IMR-90 (cell line): ENCODE measurements around the gene SCRN2. TPM values are rescaled to one million over a fixed set of nuclear protein-coding genes. Genes with fewer than 3 reads are reported as not detected.

Experiments
- ATAC-seq: fragments of 200-7000 bp; cut with Tn5 transposase; 2 replicates; pipeline ENCODE4 v1.9.1; 2020; ENCODE audit warnings: low read depth, mild to moderate bottlenecking, moderate library complexity
- BruUV-seq: library from RNA; stranded (reverse); fragments of 400-500 nt; replicated peaks from 2 replicates; lab custom pipeline; 2021; lab: Mats Ljungman, UMichigan
- CTCF ChIA-PET: fragments of 300-600 bp; formaldehyde crosslinking; extraction: SDS; loops from one replicate; lab custom pipeline; 2021; ENCODE audit warnings: antibody characterized with exemption; lab: Yijun Ruan, JAX
- POLR2A ChIA-PET: fragments of 300-600 bp; sonication (Branson Sonifier 250); formaldehyde crosslinking; loops from one replicate; lab custom pipeline; 2022; ENCODE audit warnings: antibody characterized with exemption; ENCODE audit not compliant: unreplicated experiment; lab: Charles Lee
- DNase-seq: peaks from one replicate; pipeline ENCODE4 v3.0.0; 2013
- H2AFZ ChIP-seq: replicated peaks from 2 replicates; pipeline ENCODE3; 2013; ENCODE audit warnings: low read length, mild to moderate bottlenecking; ENCODE audit not compliant: poor library complexity
- H2AK5ac ChIP-seq: 2 replicates; pipeline ENCODE4 v1.6.1; 2013; ENCODE audit warnings: low read depth, low read length, inconsistent platforms
- H2AK9ac ChIP-seq: replicated peaks from 2 replicates; pipeline ENCODE3; 2013; ENCODE audit warnings: mild to moderate bottlenecking, low read depth, low read length, moderate library complexity; ENCODE audit not compliant: poor library complexity
- H2BK120ac ChIP-seq: 2 replicates; pipeline ENCODE4 v1.6.1; 2013; ENCODE audit warnings: low read depth, low read length, inconsistent platforms
- H2BK15ac ChIP-seq: 3 replicates; pipeline ENCODE4 v1.6.1; 2013; ENCODE audit warnings: low read depth, low read length, inconsistent platforms
- H2BK20ac ChIP-seq: 2 replicates; pipeline ENCODE4 v1.6.1; 2013; ENCODE audit warnings: low read depth, mild to moderate bottlenecking, inconsistent platforms, low read length, moderate library complexity
- H2BK5ac ChIP-seq: 2 replicates; pipeline ENCODE4 v1.6.1; 2013; ENCODE audit warnings: mild to moderate bottlenecking, low read depth, low read length, inconsistent platforms; ENCODE audit not compliant: poor library complexity, severe bottlenecking
- H3K14ac ChIP-seq: replicated peaks from 2 replicates; pipeline ENCODE4 v1.6.1; 2013; ENCODE audit warnings: low read depth, low read length, inconsistent platforms
- H3K18ac ChIP-seq: 2 replicates; pipeline ENCODE4 v1.6.1; 2013; ENCODE audit warnings: low read depth, low read length, control low read depth
- H3K23ac ChIP-seq: 2 replicates; pipeline ENCODE4 v1.6.1; 2013; ENCODE audit warnings: low read depth, low read length, inconsistent platforms
- H3K27ac ChIP-seq: 2 replicates; pipeline ENCODE4 v1.5.1; 2013; ENCODE audit warnings: mild to moderate bottlenecking, control low read depth, low read length; ENCODE audit not compliant: insufficient read depth
- H3K27me3 ChIP-seq: 2 replicates; pipeline ENCODE4 v1.6.1; 2013; ENCODE audit warnings: low read length; ENCODE audit not compliant: control insufficient read depth, insufficient read depth
- H3K36me3 ChIP-seq: 2 replicates; pipeline ENCODE4 v1.6.1; 2013; ENCODE audit warnings: low read length, mixed read lengths; ENCODE audit not compliant: control insufficient read depth, insufficient read depth
- H3K4ac ChIP-seq: 2 replicates; pipeline ENCODE4 v1.6.1; 2013; ENCODE audit warnings: low read depth, low read length, inconsistent platforms
- H3K4me1 ChIP-seq: 2 replicates; pipeline ENCODE4 v1.6.1; 2013; ENCODE audit warnings: low read length, mixed read lengths; ENCODE audit not compliant: control insufficient read depth, insufficient read depth
- H3K4me2 ChIP-seq: 2 replicates; pipeline ENCODE4 v1.6.1; 2013; ENCODE audit warnings: low read depth, mild to moderate bottlenecking, control low read depth, low read length, moderate library complexity
- H3K4me3 ChIP-seq: 2 replicates; pipeline ENCODE4 v1.5.1; 2013; ENCODE audit warnings: low read depth, mild to moderate bottlenecking, control low read depth, low read length, moderate library complexity; ENCODE audit not compliant: insufficient read depth
- H3K56ac ChIP-seq: 2 replicates; pipeline ENCODE4 v1.6.1; 2013; ENCODE audit warnings: low read length, inconsistent platforms; ENCODE audit not compliant: insufficient read depth; ENCODE audit errors: extremely low read depth
- H3K79me1 ChIP-seq, 2 experiments: 2 replicates each; pipeline ENCODE4 v1.6.1; 2013; ENCODE audit warnings: low read length in 2 of 2, inconsistent platforms in 1 of 2, low read depth in 1 of 2
- H3K9ac ChIP-seq: 2 replicates; pipeline ENCODE4 v1.6.1; 2013; ENCODE audit warnings: low read depth, low read length, control low read depth
- H3K9me1 ChIP-seq: 2 replicates; pipeline ENCODE4 v1.6.1; 2013; ENCODE audit warnings: low read length, inconsistent platforms; ENCODE audit not compliant: insufficient read depth
- H3K9me3 ChIP-seq: 2 replicates; pipeline ENCODE4 v1.6.1; 2013; ENCODE audit warnings: low read length; ENCODE audit not compliant: control insufficient read depth, insufficient read depth
- H4K20me1 ChIP-seq: 2 replicates; pipeline ENCODE4 v1.6.1; 2013; ENCODE audit warnings: low read length, inconsistent platforms; ENCODE audit not compliant: insufficient read depth
- H4K5ac ChIP-seq: 2 replicates; pipeline ENCODE4 v1.6.1; 2013; ENCODE audit warnings: mild to moderate bottlenecking, low read depth, low read length, control low read depth
- H4K8ac ChIP-seq, 2 experiments: 2 replicates each; pipeline ENCODE4 v1.6.1; 2013; ENCODE audit warnings: low read depth in 2 of 2, low read length in 2 of 2, control low read depth in 1 of 2, inconsistent platforms in 1 of 2
- H4K91ac ChIP-seq: 2 replicates; pipeline ENCODE4 v1.6.1; 2013; ENCODE audit warnings: low read depth, low read length, inconsistent platforms; ENCODE audit not compliant: insufficient read depth
- BHLHE40 ChIP-seq: fragments of 150-350 bp; IDR thresholded peaks from 2 replicates; pipeline ENCODE4 v1.6.1; 2016; ENCODE audit warnings: mild to moderate bottlenecking, low read depth, low read length
- CEBPB ChIP-seq: IDR thresholded peaks from 2 replicates; pipeline ENCODE4 v1.6.1; 2012; ENCODE audit warnings: low read depth, low read length, improper control_type of control experiment
- CHD1 ChIP-seq: IDR thresholded peaks from 2 replicates; pipeline ENCODE4 v1.6.1; 2012; ENCODE audit warnings: low read depth, low read length, improper control_type of control experiment
- FOS ChIP-seq: fragments of 150-350 bp; IDR thresholded peaks from 2 replicates; pipeline ENCODE4 v1.6.1; 2016; ENCODE audit warnings: low read depth, low read length
- MAZ ChIP-seq: IDR thresholded peaks from 2 replicates; pipeline ENCODE4 v1.6.1; 2012; ENCODE audit warnings: low read depth, mild to moderate bottlenecking, low read length, improper control_type of control experiment, moderate library complexity, borderline replicate concordance
- MXI1 ChIP-seq: IDR thresholded peaks from 2 replicates; pipeline ENCODE4 v1.6.1; 2012; ENCODE audit warnings: low read depth, mild to moderate bottlenecking, low read length, moderate library complexity, borderline replicate concordance
- RAD21 ChIP-seq: IDR thresholded peaks from 2 replicates; pipeline ENCODE4 v1.6.1; 2012; ENCODE audit warnings: low read length, improper control_type of control experiment
- RCOR1 ChIP-seq: IDR thresholded peaks from 2 replicates; pipeline ENCODE4 v1.6.1; 2012; ENCODE audit warnings: mild to moderate bottlenecking, low read length, improper control_type of control experiment; ENCODE audit not compliant: insufficient replicate concordance
- RFX5 ChIP-seq: IDR thresholded peaks from 2 replicates; pipeline ENCODE4 v1.8.0; 2012; ENCODE audit warnings: low read depth, mild to moderate bottlenecking, low read length, moderate library complexity
- SMC3 ChIP-seq: fragments of 150-350 bp; IDR thresholded peaks from 2 replicates; pipeline ENCODE4 v1.6.1; 2016; ENCODE audit warnings: low read depth, mild to moderate bottlenecking, antibody characterized with exemption, low read length, moderate library complexity
- WGBS, 2 experiments: methylation state at CpG; one replicate each; pipeline versions ENCODE4 v1.1.5 to v1.1.7; 2013; ENCODE audit warnings: missing lambda C conversion rate in 2 of 2; ENCODE audit not compliant: insufficient read length in 1 of 2; ENCODE audit errors: extremely low coverage in 2 of 2; 5-methylcytosine and 5-hydroxymethylcytosine counted together
- dilution Hi-C: fragments of 300-500 bp; cut with HindIII; formaldehyde crosslinking; loops from one replicate; pipeline ENCODE4 v1.14.3; 2018; ENCODE audit warnings: low sequenced_read_pairs; ENCODE audit not compliant: unreplicated experiment
- in situ Hi-C: fragments of 300-500 bp; cut with MboI; formaldehyde crosslinking; loops from 3 replicates; pipeline ENCODE4 v1.14.3; 2019; ENCODE audit warnings: low sequenced_read_pairs, inconsistent platforms, mixed read lengths
- intact Hi-C: fragments of 100-400 bp; cut with micrococcal nuclease; formaldehyde crosslinking; loops from 2 replicates; pipeline ENCODE4 v1.10.0; 2022
- polyA plus RNA-seq, 3 experiments: library from polyadenylated mRNA; depleted of rRNA; stranded (reverse); fragments of >200 nt; gene quantifications; 2 replicates each; pipeline ENCODE4 v1.2.3, GENCODE V29; 2012; ENCODE audit warnings: low replicate concordance in 1 of 3
- total RNA-seq: library from RNA; depleted of rRNA; stranded (reverse); fragments of >200 nt; gene quantifications from 2 replicates; pipeline ENCODE4 v1.2.3, GENCODE V29; 2012
- TF ChIP-seq, protein P1 (sequence below): fragments of 150-350 bp; IDR thresholded peaks from 2 replicates; pipeline ENCODE4 v1.6.1; 2017; ENCODE audit warnings: mild to moderate bottlenecking, antibody characterized with exemption, low read length, low read depth
- TF ChIP-seq, protein P2 (sequence below): conservative IDR thresholded peaks from 2 replicates; pipeline ENCODE4 v1.5.1; 2012; ENCODE audit warnings: mild to moderate bottlenecking, low read depth, low read length, improper control_type of control experiment
- TF ChIP-seq, protein P3 (sequence below): fragments of 150-350 bp; IDR thresholded peaks from 2 replicates; pipeline ENCODE4 v1.6.1; 2016; ENCODE audit warnings: low read depth, mild to moderate bottlenecking, low read length, moderate library complexity, borderline replicate concordance

Gene SCRN2
- total and polyA plus RNA-seq, 2 of the 4 experiments (the other 2 are of a cell fraction): 17.2 to 31.0 TPM

DNA sequence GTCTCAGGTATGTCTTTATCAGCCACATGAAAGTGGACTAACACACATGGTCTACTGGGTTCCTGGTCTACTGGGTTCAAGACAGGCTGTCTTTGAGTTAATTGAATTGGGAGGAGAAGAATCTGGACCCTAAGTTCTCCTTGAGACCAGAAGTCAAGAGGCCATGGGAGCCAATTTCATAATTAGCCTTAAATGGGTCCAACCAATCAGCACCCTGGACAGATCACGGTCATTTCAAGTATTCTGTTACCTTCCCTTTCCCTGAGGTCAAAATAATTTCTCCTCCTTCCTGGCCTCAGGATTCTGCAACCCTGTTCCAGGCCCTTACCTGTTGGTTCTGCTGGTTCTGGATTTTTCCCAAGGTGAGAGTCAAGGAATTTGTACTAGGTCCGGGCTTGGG, 43.3 kb downstream of the SCRN2 start:
- H2AK5ac ChIP-seq: no peak overlapping the region
- H3K9me3 ChIP-seq: no peaks in the 10 kb centered on the region
- POLR2A ChIA-PET: interaction anchor here (0.7 kb wide), 1 partner anchor 158 kb away, joined by 17 read pairs; no protein-coding TSS in a partner anchor
- H4K91ac ChIP-seq: no peak overlapping the region
- no peak overlapping the region for H3K4me2 ChIP-seq
- H3K4ac ChIP-seq: no peak overlapping the region
- H4K8ac ChIP-seq: no peak overlapping the region
- no peak overlapping the region for H2BK120ac ChIP-seq
- no peaks in the 10 kb centered on the region for H3K79me1 ChIP-seq
- WGBS, 2 experiments: no CpG with 5 or more reads among the region's 2 CpGs
- H3K27ac ChIP-seq: no peak overlapping the region
- dilution Hi-C loops: no loop called here
- intact Hi-C loops: loop anchor here (5.0 kb wide), 1 partner anchor 145 kb away; no protein-coding TSS in a partner anchor
- ATAC-seq (no peak), DNase-seq (no peak)
- no peak overlapping the region for H2AK9ac ChIP-seq
- no TSS peak for BruUV-seq
- no peak overlapping the region for H3K56ac ChIP-seq
- H3K9me1 ChIP-seq: no peaks in the 10 kb centered on the region
- no peak overlapping the region for H2BK20ac ChIP-seq
- H3K4me1 ChIP-seq: no peaks in the 10 kb centered on the region
- H4K5ac ChIP-seq: no peak overlapping the region
- TF ChIP-seq RFX5: no peak
- TF ChIP-seq, protein P1, sequence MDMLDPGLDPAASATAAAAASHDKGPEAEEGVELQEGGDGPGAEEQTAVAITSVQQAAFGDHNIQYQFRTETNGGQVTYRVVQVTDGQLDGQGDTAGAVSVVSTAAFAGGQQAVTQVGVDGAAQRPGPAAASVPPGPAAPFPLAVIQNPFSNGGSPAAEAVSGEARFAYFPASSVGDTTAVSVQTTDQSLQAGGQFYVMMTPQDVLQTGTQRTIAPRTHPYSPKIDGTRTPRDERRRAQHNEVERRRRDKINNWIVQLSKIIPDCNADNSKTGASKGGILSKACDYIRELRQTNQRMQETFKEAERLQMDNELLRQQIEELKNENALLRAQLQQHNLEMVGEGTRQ: no peak
- no peak for TF ChIP-seq MXI1
- no peak for TF ChIP-seq SMC3
- no peak for TF ChIP-seq RCOR1
- TF ChIP-seq, protein P2, sequence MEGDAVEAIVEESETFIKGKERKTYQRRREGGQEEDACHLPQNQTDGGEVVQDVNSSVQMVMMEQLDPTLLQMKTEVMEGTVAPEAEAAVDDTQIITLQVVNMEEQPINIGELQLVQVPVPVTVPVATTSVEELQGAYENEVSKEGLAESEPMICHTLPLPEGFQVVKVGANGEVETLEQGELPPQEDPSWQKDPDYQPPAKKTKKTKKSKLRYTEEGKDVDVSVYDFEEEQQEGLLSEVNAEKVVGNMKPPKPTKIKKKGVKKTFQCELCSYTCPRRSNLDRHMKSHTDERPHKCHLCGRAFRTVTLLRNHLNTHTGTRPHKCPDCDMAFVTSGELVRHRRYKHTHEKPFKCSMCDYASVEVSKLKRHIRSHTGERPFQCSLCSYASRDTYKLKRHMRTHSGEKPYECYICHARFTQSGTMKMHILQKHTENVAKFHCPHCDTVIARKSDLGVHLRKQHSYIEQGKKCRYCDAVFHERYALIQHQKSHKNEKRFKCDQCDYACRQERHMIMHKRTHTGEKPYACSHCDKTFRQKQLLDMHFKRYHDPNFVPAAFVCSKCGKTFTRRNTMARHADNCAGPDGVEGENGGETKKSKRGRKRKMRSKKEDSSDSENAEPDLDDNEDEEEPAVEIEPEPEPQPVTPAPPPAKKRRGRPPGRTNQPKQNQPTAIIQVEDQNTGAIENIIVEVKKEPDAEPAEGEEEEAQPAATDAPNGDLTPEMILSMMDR: no peak
- TF ChIP-seq CHD1: no peak
- no peak for TF ChIP-seq BHLHE40
- TF ChIP-seq FOS: no peak
- no peak for TF ChIP-seq MAZ
- TF ChIP-seq RAD21: no peak
- TF ChIP-seq CEBPB: no peak
- TF ChIP-seq, protein P3, sequence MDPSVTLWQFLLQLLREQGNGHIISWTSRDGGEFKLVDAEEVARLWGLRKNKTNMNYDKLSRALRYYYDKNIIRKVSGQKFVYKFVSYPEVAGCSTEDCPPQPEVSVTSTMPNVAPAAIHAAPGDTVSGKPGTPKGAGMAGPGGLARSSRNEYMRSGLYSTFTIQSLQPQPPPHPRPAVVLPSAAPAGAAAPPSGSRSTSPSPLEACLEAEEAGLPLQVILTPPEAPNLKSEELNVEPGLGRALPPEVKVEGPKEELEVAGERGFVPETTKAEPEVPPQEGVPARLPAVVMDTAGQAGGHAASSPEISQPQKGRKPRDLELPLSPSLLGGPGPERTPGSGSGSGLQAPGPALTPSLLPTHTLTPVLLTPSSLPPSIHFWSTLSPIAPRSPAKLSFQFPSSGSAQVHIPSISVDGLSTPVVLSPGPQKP: no peak
- CTCF ChIA-PET: no interaction called here
- in situ Hi-C loops: no loop called here
- no peaks in the 10 kb centered on the region; the same call in 1 of the 2 replicates for H4K20me1 ChIP-seq
- H3K4me3 ChIP-seq: no peak overlapping the region
- H3K18ac ChIP-seq: no peak overlapping the region
- no peak overlapping the region for H2AFZ ChIP-seq
- H3K36me3 ChIP-seq: no peaks in the 10 kb centered on the region
- no peak overlapping the region for H2BK5ac ChIP-seq
- no peak overlapping the region for H3K23ac ChIP-seq
- no peak overlapping the region for H3K9ac ChIP-seq
- H2BK15ac ChIP-seq: no peak overlapping the region
- no peak overlapping the region for H3K14ac ChIP-seq
- peaks cover 41% of the 10 kb centered on the region for H3K27me3 ChIP-seq
